CD1c-positive myeloid dendritic cell (primary cell): ENCODE results near the gene C1orf53.
"Not testable (repeated sequence)": the region's sequence is repeated elsewhere in the genome, so short reads cannot be mapped to it uniquely, and the experiment has no call there.

ENCODE experiments used
- DNase-seq: peaks from one replicate; pipeline ENCODE4 v3.0.0-alpha.2; 2016; ENCODE audit errors: extremely low spot score

The C1orf53 gene

DNA sequence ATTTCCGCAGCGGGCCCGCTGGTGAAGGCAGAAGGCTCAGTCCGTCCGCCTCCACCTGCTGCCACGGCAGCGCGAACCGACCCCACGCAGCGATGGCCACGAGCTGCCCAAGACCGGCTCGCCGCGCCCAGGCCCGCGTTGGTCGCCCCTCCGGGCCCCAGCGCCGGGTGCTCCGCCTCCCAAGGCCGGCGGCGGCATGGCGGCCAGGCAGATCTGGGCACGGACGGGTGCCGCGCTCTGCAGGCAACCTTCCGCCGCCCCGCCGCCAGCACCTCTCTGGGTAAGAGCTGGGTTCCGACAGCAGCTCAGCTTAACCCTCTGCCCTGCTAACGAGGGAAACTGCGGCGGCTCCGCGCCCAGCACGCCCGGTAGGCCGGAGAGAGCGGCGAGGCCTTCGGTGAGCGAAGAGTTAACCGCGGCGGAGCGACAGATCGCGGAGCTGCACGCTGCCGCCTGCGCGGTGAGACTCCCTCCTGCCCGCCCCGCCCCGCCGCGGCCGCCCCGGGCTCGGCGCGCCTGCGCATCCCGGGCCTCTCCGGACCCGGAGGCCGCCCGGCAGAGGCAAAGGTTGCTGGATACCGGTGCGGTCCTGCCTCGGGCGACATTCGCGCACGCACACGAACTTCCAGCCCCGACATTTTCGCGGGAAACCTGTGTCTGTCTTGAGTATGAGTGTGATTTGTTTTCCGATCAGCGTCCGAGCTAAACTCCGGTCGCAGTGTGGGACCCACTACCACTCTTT is at the start of gene C1orf53:
Gene C1orf53, plus strand, starts transcription at position 177 of the 742 bp plus-strand sequence. Its CDS starts 20 bp downstream, at position 197.
- DNase-seq: peak; percentile 86

DNA sequence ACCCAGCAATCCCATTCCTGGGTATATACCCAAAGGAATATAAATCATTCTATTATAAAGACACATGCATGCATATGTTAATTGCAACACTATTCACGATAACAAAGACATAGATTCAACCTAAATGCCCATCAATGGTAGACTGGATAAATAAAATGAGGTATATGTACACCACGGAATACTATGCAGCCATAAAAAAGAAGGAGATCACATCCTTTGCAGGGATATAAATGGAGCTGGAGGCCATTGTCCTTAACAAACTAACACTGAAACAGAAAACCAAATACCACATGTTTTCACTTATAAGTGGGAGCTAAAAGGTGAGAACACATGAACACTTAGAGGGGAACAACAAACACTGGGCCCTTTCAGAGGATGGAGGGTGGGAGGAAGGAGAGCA is 46.7 kb upstream of the C1orf53 start:
- not testable (repeated sequence) for DNase-seq

- DNase-seq: no peak
Measured at GRCh38 chr1:197857477-197857876, 45.0 kb upstream of the C1orf53 start.

DNA sequence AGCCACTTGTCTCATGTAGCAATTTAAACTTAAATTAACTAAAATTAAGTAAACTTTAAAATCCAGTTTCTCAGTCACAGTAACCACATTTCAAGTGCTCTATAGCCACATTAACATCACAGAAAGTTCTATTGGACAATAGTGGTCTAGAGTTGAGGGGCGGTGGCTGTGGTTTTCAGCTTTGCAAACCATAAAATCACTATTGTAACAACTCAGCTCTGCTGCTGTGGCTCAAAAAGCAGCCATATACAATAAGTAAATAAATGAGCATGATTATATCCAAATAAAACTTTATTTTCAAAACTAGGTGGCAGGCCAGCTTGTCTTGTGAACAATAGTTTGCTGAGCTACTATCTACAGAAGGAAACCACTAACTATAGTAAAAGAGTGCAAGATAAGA is 43.4 kb upstream of the C1orf53 start:
- DNase-seq: no peak

DNA sequence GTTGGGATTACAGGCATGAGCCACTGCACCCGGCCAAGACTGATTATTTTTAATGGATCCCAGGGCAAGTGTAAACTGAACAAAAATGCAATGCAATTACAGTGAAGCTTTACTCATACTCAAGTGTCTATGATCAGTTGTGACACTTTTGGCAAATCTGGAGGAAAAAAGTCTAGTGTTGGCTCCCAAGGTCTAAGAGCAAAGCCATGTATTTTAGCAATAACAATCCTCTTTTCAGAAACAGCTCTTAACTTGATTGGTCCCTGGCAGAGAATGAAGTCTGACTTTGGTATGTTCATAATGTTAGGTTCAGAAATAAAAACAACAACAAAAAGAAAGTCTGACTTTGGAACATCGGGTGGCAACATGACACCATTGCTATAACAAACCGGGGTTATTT is 40.2 kb upstream of the C1orf53 start:
- no peak for DNase-seq

DNA sequence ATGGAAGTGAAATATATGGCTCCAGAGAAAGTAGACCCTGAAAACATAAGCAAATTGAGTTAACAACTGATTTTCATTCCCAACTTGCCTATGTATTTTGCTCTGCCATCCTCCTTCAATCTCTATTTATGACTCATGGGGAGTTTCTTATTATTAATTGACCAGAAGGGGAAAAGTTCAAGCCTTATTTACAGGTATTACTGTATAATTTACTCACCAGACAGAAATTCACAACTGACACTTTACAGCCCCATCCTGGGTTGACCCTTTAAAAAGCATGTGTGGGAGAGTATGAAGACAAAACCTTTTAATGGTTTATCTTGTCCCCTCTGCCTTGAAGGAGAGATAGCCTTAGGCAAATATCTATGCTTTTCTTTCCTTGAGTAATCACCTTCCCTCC is 39.8 kb upstream of the C1orf53 start:
- no peak for DNase-seq

- DNase-seq: no peak
Measured at GRCh38 chr1:197865809-197866208, 36.6 kb upstream of the C1orf53 start.

- peak; percentile 68 for DNase-seq
Measured at GRCh38 chr1:197868751-197869489, 33.5 kb upstream of the C1orf53 start.

DNA sequence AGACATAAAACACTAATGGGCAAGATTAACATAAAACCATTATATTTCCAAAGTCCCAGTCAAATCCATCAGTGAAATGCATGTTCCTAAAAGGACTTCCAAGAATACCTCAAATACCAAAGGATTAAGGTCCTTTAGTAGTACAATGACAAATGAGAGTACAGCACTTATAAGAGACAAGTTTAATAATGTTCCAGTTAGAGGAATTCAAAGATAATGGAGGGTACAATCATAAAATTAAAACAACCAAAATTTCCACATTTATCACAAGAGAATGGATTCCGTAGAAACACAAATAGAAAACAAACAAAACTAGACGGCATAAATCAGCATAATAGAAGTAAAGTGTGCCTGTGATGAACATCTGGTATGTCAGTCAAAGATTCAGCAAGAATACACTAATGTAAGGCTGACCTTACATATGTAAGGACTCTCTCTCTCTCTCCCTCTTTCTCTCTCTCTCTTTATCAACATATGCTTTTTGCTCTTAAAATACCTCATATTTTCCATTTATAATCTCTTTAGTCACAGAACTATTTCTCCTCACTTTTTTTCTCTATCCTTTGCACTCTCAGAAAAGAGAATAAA is 32.8 kb upstream of the C1orf53 start:
- DNase-seq: no peak

DNA sequence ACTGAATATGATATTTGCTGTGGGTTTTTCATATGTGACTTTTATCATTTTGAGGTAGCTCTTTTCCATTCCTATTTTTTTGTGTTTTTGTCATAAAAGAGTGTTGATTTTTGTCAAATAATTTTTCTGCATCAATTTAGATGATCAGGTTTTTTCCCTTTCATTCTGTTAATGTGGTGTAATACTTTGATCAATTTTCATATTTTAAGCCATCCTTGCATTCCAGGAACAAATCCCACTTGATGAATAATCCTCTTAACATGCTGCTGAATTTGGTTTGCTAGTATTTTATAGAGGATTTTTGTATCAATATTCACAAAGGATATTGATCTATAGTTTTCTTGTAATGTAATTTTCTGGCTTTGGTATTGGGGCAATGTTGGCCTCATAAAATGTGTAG is 25.5 kb upstream of the C1orf53 start:
- no peak for DNase-seq

DNA sequence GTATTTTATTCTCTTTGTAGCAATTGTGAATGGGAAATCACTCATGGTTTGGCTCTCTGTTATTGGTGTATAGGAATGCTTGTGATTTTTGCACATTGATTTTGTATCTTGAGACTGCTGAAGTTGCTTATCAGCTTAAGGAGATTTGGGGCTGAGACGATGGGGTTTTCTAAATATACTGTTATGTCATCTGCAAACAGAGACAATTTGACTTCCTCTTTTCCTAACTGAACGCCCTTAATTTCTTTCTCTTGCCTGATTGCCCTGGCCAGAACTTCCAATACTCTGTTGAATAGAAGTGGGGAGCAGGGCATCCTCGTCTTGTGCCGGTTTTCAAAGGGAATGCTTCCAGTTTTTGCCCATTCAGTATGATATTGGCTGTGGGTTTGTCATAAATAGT is 22.0 kb upstream of the C1orf53 start:
- DNase-seq: not testable (repeated sequence)

GRCh38 chr1:197882241-197882640 is 20.2 kb upstream of the C1orf53 start:
- not testable (repeated sequence) for DNase-seq

GRCh38 chr1:197884173-197884572 is 18.3 kb upstream of the C1orf53 start:
- DNase-seq: no peak

DNA sequence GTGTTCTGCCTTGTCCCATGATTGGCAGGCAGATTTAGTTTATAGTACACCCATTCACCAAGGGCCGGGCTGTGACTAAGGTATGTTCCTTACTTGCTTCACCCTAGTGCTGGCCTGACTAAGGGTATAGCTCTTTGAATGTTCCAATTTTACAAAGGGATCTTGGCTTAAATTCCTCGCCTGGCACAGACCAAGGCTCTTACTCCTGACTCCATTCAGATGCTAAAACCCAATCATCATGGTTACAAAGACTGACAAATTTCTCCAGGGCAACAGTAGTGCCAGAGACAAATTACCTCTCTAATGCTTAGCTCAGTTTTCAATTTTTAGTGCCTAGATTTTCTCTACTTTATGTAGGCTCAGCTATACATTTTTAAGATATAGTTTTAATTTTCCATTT is 11.5 kb upstream of the C1orf53 start:
- DNase-seq: no peak

DNA sequence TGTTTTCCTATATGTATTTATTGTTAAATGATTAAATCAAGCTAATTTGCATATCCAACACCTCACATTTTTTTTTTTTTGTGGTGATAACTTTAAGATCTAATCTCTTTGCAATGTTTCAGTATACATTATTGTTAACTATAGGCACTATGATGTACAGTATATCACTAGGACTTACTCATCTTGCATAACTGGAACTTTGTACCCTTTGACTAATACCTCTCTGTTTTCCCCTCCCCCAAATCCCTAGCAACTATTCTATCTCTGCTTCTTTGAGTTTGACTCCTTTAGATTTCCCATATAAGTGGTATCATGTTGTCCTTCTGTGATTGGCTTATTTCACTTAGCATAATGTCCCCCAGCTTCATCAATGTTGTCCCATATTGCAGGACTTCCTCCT is 9.7 kb upstream of the C1orf53 start:
- DNase-seq: no peak

GRCh38 chr1:197896301-197896700 is 6.1 kb upstream of the C1orf53 start:
- no peak for DNase-seq

DNA sequence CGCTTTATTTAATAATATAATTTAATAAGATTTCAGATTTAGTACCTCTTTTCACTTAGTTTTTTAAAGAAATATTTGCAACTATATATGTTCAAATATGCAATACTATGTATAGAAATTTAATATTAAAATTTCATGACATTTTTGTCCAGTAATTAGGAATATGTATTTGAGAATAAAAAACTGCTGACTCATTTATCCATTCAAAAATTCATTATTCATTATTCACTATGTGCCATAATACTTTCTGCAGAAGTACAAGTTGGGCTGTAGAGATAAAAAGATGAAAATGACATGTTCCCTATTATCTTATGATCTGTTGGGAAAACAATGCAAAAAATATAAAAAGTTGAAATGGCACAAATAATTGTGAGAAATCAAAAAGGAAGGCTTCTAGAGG is 3.4 kb upstream of the C1orf53 start:
- DNase-seq: no peak

DNA sequence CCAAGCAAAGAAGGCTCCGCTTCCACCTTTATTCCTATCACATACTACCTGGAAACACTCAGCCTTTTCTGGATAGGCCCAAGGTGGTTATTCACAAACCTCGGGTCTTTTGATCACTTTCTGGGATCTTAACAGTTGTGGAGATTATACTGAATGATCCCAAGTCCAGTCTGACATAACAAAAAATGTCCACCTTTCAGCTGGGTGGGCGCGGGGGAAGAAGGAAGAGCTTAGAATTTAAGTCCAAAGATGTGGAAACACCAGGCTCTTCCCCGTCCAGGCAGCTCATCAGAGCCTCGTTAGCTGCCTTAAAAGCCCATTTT is 338 bp upstream of the C1orf53 start:
- no peak for DNase-seq

- DNase-seq: no peak
Measured at GRCh38 chr1:197903196-197903514, 725 bp downstream of the C1orf53 start.

- no peak for DNase-seq
Measured at GRCh38 chr1:197904126-197904787, 1.8 kb downstream of the C1orf53 start.

- DNase-seq: no peak
Measured at GRCh38 chr1:197905699-197906351, 3.4 kb downstream of the C1orf53 start.
